Measurements from ENCODE around the gene PUS1. TPM values are rescaled to one million over a fixed set of nuclear protein-coding genes. Genes with fewer than 3 reads are reported as not detected.
A peak's percentile ranks its signal among the peaks of the same experiment; 100 is the strongest.

PUS1 gene
- total and polyA plus RNA-seq, 7 experiments from 2014 or later: 15.0 to 54.9 (median 37.1) TPM

- Mint-ChIP-seq H3K27ac (no peak overlapping the region), H3K4me1 (peaks cover 0 to 3% (median 2%) of the 10 kb centered on the region in 7 donors), H3K27me3 (no peaks in the 10 kb centered on the region), H3K9me3 (no peaks in the 10 kb centered on the region), H3K36me3 (peaks cover 0 to 7% (median 0%) of the 10 kb centered on the region in 5 donors), H3K4me3 (no peak overlapping the region)
- DNase-seq (no peak), ATAC-seq (no peak)
- POLR2A ChIA-PET: interaction anchor here (0.8 kb wide), 1 partner anchor 11 kb away, joined by 3 read pairs; no protein-coding TSS in a partner anchor
- Histone ChIP-seq H3K36me3 (ENCODE audit: control insufficient read depth in 2 of 3, insufficient read depth in 3 of 3, low read length in 3 of 3) (peaks cover 0 to 68% (median 0%) of the 10 kb centered on the region in 3 experiments), H3K4me3 (ENCODE audit: low read length) (no peak overlapping the region), H3K4me1 (ENCODE audit: control insufficient read depth in 2 of 2, insufficient read depth in 2 of 2, low read length in 2 of 2) (no peaks in the 10 kb centered on the region), H3K27me3 (ENCODE audit: control insufficient read depth in 2 of 2, insufficient read depth in 2 of 2, low read length in 2 of 2) (no peaks in the 10 kb centered on the region), H3K9me3 (ENCODE audit: control insufficient read depth in 2 of 3, low read length in 3 of 3) (no peaks in the 10 kb centered on the region), H3K27ac (ENCODE audit: low read depth, low read length) (no peak overlapping the region)
- intact Hi-C loops (cut with micrococcal nuclease): no loop called here
- CTCF ChIA-PET: no interaction called here
These were observed 9.5 kb upstream of the PUS1 start for GRCh38 chr12:131919366-131920156.

- intact Hi-C loops (cut with micrococcal nuclease): no loop called here
- Histone ChIP-seq H3K4me3 (ENCODE audit: low read length) (no peak overlapping the region), H3K9me3 (ENCODE audit: control insufficient read depth in 2 of 3, low read length in 3 of 3) (no peaks in the 10 kb centered on the region), H3K4me1 (ENCODE audit: control insufficient read depth in 2 of 2, insufficient read depth in 2 of 2, low read length in 2 of 2) (no peaks in the 10 kb centered on the region), H3K27me3 (ENCODE audit: control insufficient read depth in 2 of 2, insufficient read depth in 2 of 2, low read length in 2 of 2) (no peaks in the 10 kb centered on the region), H3K27ac (ENCODE audit: low read depth, low read length) (no peak overlapping the region), H3K36me3 (ENCODE audit: control insufficient read depth in 2 of 3, insufficient read depth in 3 of 3, low read length in 3 of 3) (peaks cover 0 to 62% (median 0%) of the 10 kb centered on the region in 3 experiments)
- ChIA-PET POLR2A (interaction anchor here (0.8 kb wide), 1 partner anchor 10 kb away, joined by 3 read pairs; no protein-coding TSS in a partner anchor), CTCF (no interaction called here)
- H3K36me3 Mint-ChIP-seq: peaks cover 0 to 7% (median 0%) of the 10 kb centered on the region in 5 donors
- H3K9me3 Mint-ChIP-seq: no peaks in the 10 kb centered on the region
- no peak overlapping the region for H3K27ac Mint-ChIP-seq
- no peaks in the 10 kb centered on the region for H3K27me3 Mint-ChIP-seq
- ATAC-seq (no peak), DNase-seq (no peak)
- peaks cover 0 to 7% (median 6%) of the 10 kb centered on the region in 7 donors for H3K4me1 Mint-ChIP-seq
- H3K4me3 Mint-ChIP-seq: no peak overlapping the region
These were observed 8.9 kb upstream of the PUS1 start for GRCh38 chr12:131920157-131920508.

DNA sequence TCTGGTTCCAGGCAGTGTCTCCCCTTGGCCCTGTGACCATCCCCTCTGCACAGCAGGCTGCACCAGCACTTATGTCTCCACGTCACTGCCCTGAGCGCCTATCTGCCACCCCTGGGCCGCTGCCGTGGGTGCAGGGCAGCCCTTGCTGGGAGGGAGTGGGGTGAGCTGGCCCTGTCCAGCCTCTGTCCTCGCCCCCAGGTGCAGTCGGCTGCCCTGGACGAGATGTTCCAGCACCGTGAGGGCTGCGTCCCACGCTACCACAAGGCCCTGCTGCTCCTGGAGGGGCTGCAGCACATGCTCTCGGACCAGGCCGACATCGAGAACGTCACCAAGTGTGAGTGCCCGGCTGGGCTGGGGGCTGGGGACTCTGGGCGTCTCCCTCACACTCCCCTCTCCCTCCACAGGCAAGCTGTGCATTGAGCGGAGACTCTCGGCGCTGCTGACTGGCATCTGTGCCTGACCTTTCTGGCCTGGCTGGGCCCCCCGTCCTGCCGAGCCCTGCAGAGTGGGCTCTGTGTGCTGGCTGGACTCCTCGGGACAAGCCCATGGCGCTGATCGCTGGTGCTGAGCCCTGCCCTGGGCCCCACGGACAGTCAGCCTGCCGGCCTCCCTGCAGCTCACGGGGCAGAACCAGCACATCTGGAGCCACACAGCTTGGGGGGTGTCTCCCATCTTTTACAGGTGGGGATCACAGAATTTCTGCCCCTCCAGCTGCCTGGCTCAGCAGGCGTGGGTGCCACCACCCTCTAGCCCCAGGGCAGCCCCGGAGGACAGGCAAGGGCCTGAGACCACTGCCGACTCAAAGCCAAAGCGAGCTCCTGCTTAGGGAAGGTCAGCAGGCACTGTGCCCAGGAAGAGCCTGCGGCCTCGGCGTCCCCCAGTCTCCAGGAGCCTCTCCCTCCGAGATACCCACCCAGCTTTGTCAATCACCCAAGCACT is 7.9 kb upstream of the PUS1 start:
- no peaks in the 10 kb centered on the region for H3K9me3 ChIP-seq (ENCODE audit: control insufficient read depth in 2 of 3, low read length in 3 of 3)
- no peak overlapping the region for H3K27ac Mint-ChIP-seq
- CTCF ChIA-PET: interaction anchor here (1.2 kb wide), 1 partner anchor 26 kb away, joined by 3 read pairs; no protein-coding TSS in a partner anchor
- no peaks in the 10 kb centered on the region for H3K27me3 ChIP-seq (ENCODE audit: control insufficient read depth in 2 of 2, insufficient read depth in 2 of 2, low read length in 2 of 2)
- ATAC-seq: no peak
- DNase-seq: no peak
- H3K27me3 Mint-ChIP-seq: no peaks in the 10 kb centered on the region
- no peak overlapping the region for H3K4me3 ChIP-seq (ENCODE audit: low read length)
- no peaks in the 10 kb centered on the region for H3K9me3 Mint-ChIP-seq
- POLR2A ChIA-PET: no interaction called here
- no peak overlapping the region for H3K4me3 Mint-ChIP-seq
- peaks cover 0 to 7% (median 0%) of the 10 kb centered on the region in 5 donors for H3K36me3 Mint-ChIP-seq
- intact Hi-C loops (cut with micrococcal nuclease): no loop called here
- peaks cover 0 to 52% (median 0%) of the 10 kb centered on the region in 3 experiments for H3K36me3 ChIP-seq (ENCODE audit: control insufficient read depth in 2 of 3, insufficient read depth in 3 of 3, low read length in 3 of 3)
- H3K27ac ChIP-seq (ENCODE audit: low read depth, low read length): no peak overlapping the region
- H3K4me1 Mint-ChIP-seq: peaks cover 0 to 7% (median 6%) of the 10 kb centered on the region in 7 donors
- H3K4me1 ChIP-seq (ENCODE audit: control insufficient read depth in 2 of 2, insufficient read depth in 2 of 2, low read length in 2 of 2): no peaks in the 10 kb centered on the region

DNA sequence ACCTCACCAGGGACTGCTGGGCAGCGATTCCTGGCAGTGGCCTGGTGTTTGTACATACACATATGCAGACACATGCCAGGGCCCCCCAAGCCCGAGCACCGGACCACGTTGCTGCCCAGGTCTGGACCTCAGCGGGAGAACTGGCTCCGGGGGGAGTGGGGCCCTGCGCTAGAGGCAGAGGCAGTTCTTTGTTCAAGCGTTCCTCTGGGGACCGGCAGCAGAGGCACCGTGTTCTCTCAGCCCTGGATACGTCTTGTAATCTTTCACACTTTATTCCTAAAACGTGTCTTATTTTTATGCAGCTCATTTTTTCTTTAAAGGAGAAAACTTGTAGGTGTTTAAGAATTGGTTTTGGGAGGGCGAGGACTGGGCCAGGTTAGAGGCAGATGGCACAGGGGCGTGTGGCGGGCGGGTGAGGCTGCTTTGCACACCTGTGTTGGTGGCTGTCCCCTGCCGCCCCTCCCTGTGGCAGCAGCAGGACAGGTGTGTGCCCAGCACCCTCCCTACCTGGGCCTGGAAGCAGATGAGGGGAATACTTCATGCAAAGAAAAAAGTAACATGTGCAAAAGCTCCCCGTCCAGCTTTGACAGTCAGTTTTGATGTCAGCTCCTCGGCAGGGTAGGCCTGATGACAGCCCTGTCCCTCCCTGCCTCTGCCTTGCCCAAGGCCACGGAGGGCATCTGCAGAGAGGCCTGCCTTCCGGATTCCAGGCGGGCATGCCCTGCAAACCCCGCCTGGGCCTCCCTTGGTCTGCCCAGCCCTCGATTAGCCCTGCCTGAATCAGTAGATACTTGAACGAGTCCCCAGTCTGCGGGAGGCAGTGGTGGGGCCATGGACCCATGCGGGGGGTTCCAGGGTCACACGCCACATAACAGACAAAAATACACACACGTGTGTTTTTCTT is 7.0 kb upstream of the PUS1 start:
- Mint-ChIP-seq H3K27me3 (no peaks in the 10 kb centered on the region), H3K36me3 (peaks cover 0 to 7% (median 0%) of the 10 kb centered on the region in 5 donors), H3K4me3 (no peak overlapping the region), H3K4me1 (peaks cover 0 to 7% (median 6%) of the 10 kb centered on the region in 7 donors), H3K27ac (peak overlapping the region in 2 of 9 donors; percentile 32 to 41), H3K9me3 (no peaks in the 10 kb centered on the region)
- Histone ChIP-seq H3K9me3 (ENCODE audit: control insufficient read depth in 2 of 3, low read length in 3 of 3) (no peaks in the 10 kb centered on the region), H3K36me3 (ENCODE audit: control insufficient read depth in 2 of 3, insufficient read depth in 3 of 3, low read length in 3 of 3) (peaks cover 0 to 45% (median 0%) of the 10 kb centered on the region in 3 experiments), H3K4me1 (ENCODE audit: control insufficient read depth in 2 of 2, insufficient read depth in 2 of 2, low read length in 2 of 2) (no peaks in the 10 kb centered on the region), H3K27me3 (ENCODE audit: control insufficient read depth in 2 of 2, insufficient read depth in 2 of 2, low read length in 2 of 2) (no peaks in the 10 kb centered on the region), H3K27ac (ENCODE audit: low read depth, low read length) (no peak overlapping the region), H3K4me3 (ENCODE audit: low read length) (no peak overlapping the region)
- POLR2A ChIA-PET: no interaction called here
- CTCF ChIA-PET: interaction anchor here (1.2 kb wide), 1 partner anchor 25 kb away, joined by 3 read pairs; no protein-coding TSS in a partner anchor
- ATAC-seq: no peak
- no peak for DNase-seq
- intact Hi-C loops (cut with micrococcal nuclease): no loop called here

DNA sequence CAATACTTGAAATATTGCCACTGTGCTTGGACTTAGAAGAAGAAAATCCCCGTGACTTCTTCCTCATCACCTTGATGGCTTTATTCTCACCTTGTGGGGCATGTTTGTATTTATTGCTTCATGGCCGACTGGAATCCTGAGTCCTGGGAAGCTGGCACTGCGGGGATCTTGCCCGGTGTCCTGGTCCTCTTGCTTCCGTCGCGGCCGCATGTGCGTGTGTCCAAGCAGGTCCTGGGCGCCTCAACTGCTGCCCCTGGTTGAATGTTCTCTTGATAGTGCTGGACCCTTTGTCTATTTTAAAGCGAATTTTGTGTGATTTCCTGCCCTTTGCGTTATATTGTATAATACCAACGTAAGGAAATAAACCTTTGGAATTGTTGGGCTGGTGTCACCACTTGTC is 6.3 kb upstream of the PUS1 start:
- Mint-ChIP-seq H3K4me1 (peaks cover 0 to 8% (median 7%) of the 10 kb centered on the region in 7 donors), H3K27ac (peak overlapping the region in 1 of 9 donors; percentile 32), H3K4me3 (no peak overlapping the region), H3K27me3 (no peaks in the 10 kb centered on the region), H3K9me3 (no peaks in the 10 kb centered on the region), H3K36me3 (peaks cover 0 to 7% (median 0%) of the 10 kb centered on the region in 5 donors)
- Histone ChIP-seq H3K27me3 (ENCODE audit: control insufficient read depth in 2 of 2, insufficient read depth in 2 of 2, low read length in 2 of 2) (no peaks in the 10 kb centered on the region), H3K4me1 (ENCODE audit: control insufficient read depth in 2 of 2, insufficient read depth in 2 of 2, low read length in 2 of 2) (no peaks in the 10 kb centered on the region), H3K27ac (ENCODE audit: low read depth, low read length) (no peak overlapping the region), H3K4me3 (ENCODE audit: low read length) (no peak overlapping the region), H3K9me3 (ENCODE audit: control insufficient read depth in 2 of 3, low read length in 3 of 3) (no peaks in the 10 kb centered on the region), H3K36me3 (ENCODE audit: control insufficient read depth in 2 of 3, insufficient read depth in 3 of 3, low read length in 3 of 3) (peaks cover 0 to 41% (median 0%) of the 10 kb centered on the region in 3 experiments)
- no peak for ATAC-seq
- no peak for DNase-seq
- intact Hi-C loops (cut with micrococcal nuclease): no loop called here
- CTCF ChIA-PET: interaction anchor here (0.5 to 1.2 kb wide), 2 partner anchors 24 to 140 kb away, joined by 3 read pairs; no protein-coding TSS in a partner anchor
- POLR2A ChIA-PET: no interaction called here

GRCh38 chr12:131923260-131923659 is 5.8 kb upstream of the PUS1 start:
- peak; percentile 6 for ATAC-seq
- H3K9me3 Mint-ChIP-seq: no peaks in the 10 kb centered on the region
- peaks cover 0 to 7% (median 0%) of the 10 kb centered on the region in 5 donors for H3K36me3 Mint-ChIP-seq
- POLR2A ChIA-PET: no interaction called here
- Histone ChIP-seq H3K27ac (ENCODE audit: low read depth, low read length) (no peak overlapping the region), H3K9me3 (ENCODE audit: control insufficient read depth in 2 of 3, low read length in 3 of 3) (no peaks in the 10 kb centered on the region), H3K4me3 (ENCODE audit: low read length) (no peak overlapping the region), H3K36me3 (ENCODE audit: control insufficient read depth in 2 of 3, insufficient read depth in 3 of 3, low read length in 3 of 3) (peaks cover 0 to 37% (median 0%) of the 10 kb centered on the region in 3 experiments), H3K27me3 (ENCODE audit: control insufficient read depth in 2 of 2, insufficient read depth in 2 of 2, low read length in 2 of 2) (no peaks in the 10 kb centered on the region), H3K4me1 (ENCODE audit: control insufficient read depth in 2 of 2, insufficient read depth in 2 of 2, low read length in 2 of 2) (no peaks in the 10 kb centered on the region)
- no peak overlapping the region for H3K27ac Mint-ChIP-seq
- intact Hi-C loops (cut with micrococcal nuclease): no loop called here
- H3K4me1 Mint-ChIP-seq: peaks cover 0 to 12% (median 11%) of the 10 kb centered on the region in 7 donors
- CTCF ChIA-PET: interaction anchor here (0.5 kb wide), 1 partner anchor 140 kb away, joined by 3 read pairs; no protein-coding TSS in a partner anchor
- H3K4me3 Mint-ChIP-seq: no peak overlapping the region
- DNase-seq: no peak
- no peaks in the 10 kb centered on the region for H3K27me3 Mint-ChIP-seq
